ENCODE results near the gene ZNF329.

The ZNF329 gene

DNA sequence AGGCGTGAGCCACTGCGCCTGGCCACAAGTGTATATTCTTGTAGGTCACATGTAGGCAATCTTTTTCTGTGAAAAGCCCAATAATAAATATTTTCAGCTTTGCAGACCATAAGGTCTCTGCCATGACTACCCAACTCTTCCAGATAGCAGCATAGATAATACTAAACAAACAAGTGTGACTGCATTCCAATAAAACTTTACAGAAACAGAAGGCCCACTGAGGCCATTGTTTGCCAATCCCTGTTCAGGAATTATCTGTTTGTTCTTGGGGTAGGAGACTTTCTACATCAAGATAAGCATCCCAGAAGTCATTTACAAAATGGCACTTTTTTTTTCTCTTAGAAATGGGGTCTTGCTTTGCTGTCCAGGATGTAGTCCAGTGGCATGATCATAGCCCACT lies 2.8 kb upstream of the ZNF329 start:
- TF ChIP-seq SIN3A (IDR thresholded peaks at IDR 0.05; ENCODE audit: borderline replicate concordance, insufficient read depth, low read length) = no peak
- no peak for TF ChIP-seq FOXP2 (optimal IDR thresholded peaks at IDR 0.05; ENCODE audit: borderline replicate concordance, extremely low read depth, extremely low read length, insufficient read depth)
- TF ChIP-seq POLR2AphosphoS5 (IDR thresholded peaks at IDR 0.05; ENCODE audit: low read depth, low read length) = no peak
- TF ChIP-seq TAF1 (IDR thresholded peaks at IDR 0.05; ENCODE audit: borderline replicate concordance, insufficient read depth, low read length) = no peak
- TF ChIP-seq, protein P1, sequence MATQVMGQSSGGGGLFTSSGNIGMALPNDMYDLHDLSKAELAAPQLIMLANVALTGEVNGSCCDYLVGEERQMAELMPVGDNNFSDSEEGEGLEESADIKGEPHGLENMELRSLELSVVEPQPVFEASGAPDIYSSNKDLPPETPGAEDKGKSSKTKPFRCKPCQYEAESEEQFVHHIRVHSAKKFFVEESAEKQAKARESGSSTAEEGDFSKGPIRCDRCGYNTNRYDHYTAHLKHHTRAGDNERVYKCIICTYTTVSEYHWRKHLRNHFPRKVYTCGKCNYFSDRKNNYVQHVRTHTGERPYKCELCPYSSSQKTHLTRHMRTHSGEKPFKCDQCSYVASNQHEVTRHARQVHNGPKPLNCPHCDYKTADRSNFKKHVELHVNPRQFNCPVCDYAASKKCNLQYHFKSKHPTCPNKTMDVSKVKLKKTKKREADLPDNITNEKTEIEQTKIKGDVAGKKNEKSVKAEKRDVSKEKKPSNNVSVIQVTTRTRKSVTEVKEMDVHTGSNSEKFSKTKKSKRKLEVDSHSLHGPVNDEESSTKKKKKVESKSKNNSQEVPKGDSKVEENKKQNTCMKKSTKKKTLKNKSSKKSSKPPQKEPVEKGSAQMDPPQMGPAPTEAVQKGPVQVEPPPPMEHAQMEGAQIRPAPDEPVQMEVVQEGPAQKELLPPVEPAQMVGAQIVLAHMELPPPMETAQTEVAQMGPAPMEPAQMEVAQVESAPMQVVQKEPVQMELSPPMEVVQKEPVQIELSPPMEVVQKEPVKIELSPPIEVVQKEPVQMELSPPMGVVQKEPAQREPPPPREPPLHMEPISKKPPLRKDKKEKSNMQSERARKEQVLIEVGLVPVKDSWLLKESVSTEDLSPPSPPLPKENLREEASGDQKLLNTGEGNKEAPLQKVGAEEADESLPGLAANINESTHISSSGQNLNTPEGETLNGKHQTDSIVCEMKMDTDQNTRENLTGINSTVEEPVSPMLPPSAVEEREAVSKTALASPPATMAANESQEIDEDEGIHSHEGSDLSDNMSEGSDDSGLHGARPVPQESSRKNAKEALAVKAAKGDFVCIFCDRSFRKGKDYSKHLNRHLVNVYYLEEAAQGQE (IDR thresholded peaks at IDR 0.05; ENCODE audit: insufficient read depth in 1 of 2, low read depth in 2 of 2, low read length in 2 of 2) = no peak

- TF ChIP-seq, protein P1 (IDR thresholded peaks at IDR 0.05; ENCODE audit: insufficient read depth in 1 of 2, low read depth in 2 of 2, low read length in 2 of 2) = no peak
Measured at GRCh38 chr19:58145849-58146248, 4.7 kb downstream of the ZNF329 start.

- TF ChIP-seq, protein P1 (IDR thresholded peaks at IDR 0.05; ENCODE audit: insufficient read depth in 1 of 2, low read depth in 2 of 2, low read length in 2 of 2) = no peak
- TF ChIP-seq FOXP2 (optimal IDR thresholded peaks at IDR 0.05; ENCODE audit: borderline replicate concordance, extremely low read depth, extremely low read length, insufficient read depth) = no peak
- no peak for TF ChIP-seq TAF1 (IDR thresholded peaks at IDR 0.05; ENCODE audit: borderline replicate concordance, insufficient read depth, low read length)
- TF ChIP-seq POLR2AphosphoS5 (IDR thresholded peaks at IDR 0.05; ENCODE audit: low read depth, low read length) = no peak
- TF ChIP-seq SIN3A (IDR thresholded peaks at IDR 0.05; ENCODE audit: borderline replicate concordance, insufficient read depth, low read length) = no peak
Measured at GRCh38 chr19:58134244-58134643, 16.3 kb downstream of the ZNF329 start.

DNA sequence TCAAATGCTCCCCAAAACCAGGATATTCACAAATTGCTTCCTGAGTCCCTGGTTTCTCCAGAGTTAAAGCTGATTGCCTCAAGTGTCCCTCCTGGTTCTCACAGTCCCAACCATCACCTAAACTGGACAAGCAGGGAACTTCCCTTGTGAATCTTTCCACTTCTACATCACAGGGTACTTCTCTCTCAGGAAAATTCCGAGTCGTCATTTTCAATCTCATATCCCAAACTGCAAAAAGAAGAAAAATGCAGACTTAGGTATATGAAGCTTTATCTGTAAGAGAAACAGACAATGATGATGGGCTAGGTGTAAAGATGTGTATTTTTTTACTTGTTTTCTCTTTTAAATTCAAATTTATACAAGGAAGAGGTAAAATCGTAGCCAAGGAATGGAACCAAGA lies 21.3 kb downstream of the ZNF329 start:
- TF ChIP-seq, protein P1 (IDR thresholded peaks at IDR 0.05; ENCODE audit: insufficient read depth in 1 of 2, low read depth in 2 of 2, low read length in 2 of 2) = no peak
- no peak for TF ChIP-seq TAF1 (IDR thresholded peaks at IDR 0.05; ENCODE audit: borderline replicate concordance, insufficient read depth, low read length)
- no peak for TF ChIP-seq POLR2AphosphoS5 (IDR thresholded peaks at IDR 0.05; ENCODE audit: low read depth, low read length)

DNA sequence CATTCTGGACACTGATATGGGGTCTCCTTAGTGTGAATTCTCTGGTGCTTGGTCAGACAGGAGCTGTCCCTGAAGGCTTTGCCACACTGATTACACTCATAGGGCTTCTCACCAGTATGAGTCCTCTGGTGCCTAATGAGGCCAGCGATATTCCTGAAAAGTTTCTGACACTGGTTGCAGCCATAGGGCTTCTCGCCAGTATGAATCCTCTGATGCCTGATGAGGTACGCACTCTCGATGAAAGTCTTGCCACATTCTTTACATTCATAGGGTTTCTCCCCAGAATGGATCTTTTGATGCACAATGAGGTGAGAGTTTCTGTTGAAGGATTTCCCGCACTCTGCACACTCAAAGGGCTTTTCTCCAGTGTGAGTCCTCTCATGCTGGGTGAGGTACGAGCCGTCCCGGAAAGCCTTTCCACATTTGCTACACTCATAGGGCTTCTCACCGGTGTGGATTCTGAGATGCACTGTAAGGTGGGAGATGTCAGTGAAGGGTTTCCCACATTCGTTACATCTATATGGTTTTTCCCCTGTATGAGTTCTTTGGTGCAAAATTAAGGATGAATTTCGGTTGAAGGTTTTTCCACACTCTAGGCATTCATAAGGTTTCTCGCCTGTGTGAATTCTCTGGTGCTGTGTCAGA lies 22.4 kb downstream of the ZNF329 start:
- TF ChIP-seq TAF1 (IDR thresholded peaks at IDR 0.05; ENCODE audit: borderline replicate concordance, insufficient read depth, low read length) = no peak
- no peak for TF ChIP-seq FOXP2 (optimal IDR thresholded peaks at IDR 0.05; ENCODE audit: borderline replicate concordance, extremely low read depth, extremely low read length, insufficient read depth)
- no peak for TF ChIP-seq SIN3A (IDR thresholded peaks at IDR 0.05; ENCODE audit: borderline replicate concordance, insufficient read depth, low read length)
- TF ChIP-seq, protein P1 (IDR thresholded peaks at IDR 0.05; ENCODE audit: insufficient read depth in 1 of 2, low read depth in 2 of 2, low read length in 2 of 2) = no peak
- no peak for TF ChIP-seq POLR2AphosphoS5 (IDR thresholded peaks at IDR 0.05; ENCODE audit: low read depth, low read length)
